ENCODE data around the gene SPHK2.
A peak's percentile ranks its signal among the peaks of the same experiment; 100 is the strongest.

The SPHK2 gene

DNA sequence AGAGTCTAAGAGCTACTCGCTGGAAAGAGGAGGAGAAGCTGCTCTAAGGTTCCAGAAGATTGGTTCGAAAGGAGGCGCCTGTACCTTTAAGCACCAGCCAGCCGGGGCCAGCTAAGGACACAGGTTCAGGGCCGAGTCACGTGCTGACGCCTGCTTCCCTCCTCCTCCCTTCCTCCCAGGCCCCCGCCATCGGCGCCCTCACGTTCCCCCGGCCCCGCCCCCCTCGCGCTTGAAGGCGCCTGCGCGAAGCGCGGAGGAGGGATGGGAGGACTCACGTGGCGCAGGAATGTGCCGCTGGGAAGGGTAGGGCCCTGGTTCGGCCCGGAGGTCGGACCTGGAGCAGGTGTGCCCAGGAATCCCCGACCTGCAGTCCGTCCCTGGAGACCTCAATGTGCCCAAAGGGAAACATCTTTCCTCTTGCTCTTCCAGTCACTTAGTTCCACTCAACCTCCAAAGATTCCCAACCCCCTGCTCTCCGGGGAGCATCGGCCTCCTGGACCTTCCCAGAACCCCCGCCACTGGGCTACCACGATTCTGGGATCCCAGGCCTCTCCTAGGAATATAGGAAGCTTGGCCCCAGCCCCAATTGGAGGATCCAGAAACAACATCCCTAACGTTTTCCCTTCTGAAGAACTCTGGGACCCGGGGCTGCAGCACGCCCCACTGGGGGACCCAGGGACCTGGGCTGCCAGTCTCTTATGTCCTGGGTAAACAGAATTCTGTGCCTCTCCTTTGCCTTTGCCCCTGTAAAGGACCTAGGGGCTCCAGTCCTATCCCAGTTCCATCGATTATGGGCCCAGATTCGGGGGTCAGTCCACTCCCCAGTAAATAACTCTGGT lies 15.3 kb downstream of the SPHK2 start:
- peak overlapping the region; percentile 93 for H3K9ac ChIP-seq (ENCODE audit: low read depth, low read length)
- peak overlapping the region; percentile 85 for H3K4me2 ChIP-seq (ENCODE audit: insufficient read depth, low read length)
- peak overlapping the region; percentile 10 to 87; a peak in 3 of 4 replicates for H3K4me3 ChIP-seq (ENCODE audit: low read depth in 1 of 2, low read length in 2 of 2)
- TF ChIP-seq EZH2 (IDR thresholded peaks at IDR 0.05; ENCODE audit: borderline replicate concordance, low read depth, low read length, severe bottlenecking): no peak
- TF ChIP-seq, protein P1, sequence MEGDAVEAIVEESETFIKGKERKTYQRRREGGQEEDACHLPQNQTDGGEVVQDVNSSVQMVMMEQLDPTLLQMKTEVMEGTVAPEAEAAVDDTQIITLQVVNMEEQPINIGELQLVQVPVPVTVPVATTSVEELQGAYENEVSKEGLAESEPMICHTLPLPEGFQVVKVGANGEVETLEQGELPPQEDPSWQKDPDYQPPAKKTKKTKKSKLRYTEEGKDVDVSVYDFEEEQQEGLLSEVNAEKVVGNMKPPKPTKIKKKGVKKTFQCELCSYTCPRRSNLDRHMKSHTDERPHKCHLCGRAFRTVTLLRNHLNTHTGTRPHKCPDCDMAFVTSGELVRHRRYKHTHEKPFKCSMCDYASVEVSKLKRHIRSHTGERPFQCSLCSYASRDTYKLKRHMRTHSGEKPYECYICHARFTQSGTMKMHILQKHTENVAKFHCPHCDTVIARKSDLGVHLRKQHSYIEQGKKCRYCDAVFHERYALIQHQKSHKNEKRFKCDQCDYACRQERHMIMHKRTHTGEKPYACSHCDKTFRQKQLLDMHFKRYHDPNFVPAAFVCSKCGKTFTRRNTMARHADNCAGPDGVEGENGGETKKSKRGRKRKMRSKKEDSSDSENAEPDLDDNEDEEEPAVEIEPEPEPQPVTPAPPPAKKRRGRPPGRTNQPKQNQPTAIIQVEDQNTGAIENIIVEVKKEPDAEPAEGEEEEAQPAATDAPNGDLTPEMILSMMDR (IDR thresholded peaks at IDR 0.05; ENCODE audit: borderline replicate concordance, extremely low read depth, low read length, poor library complexity, severe bottlenecking): no peak
- H3K36me3 ChIP-seq (ENCODE audit: insufficient read depth, low read length): peaks cover 33% of the 10 kb centered on the region
- peaks cover 54% of the 10 kb centered on the region for H3K4me1 ChIP-seq (ENCODE audit: insufficient read depth, low read length)
- H3K79me2 ChIP-seq (ENCODE audit: insufficient read depth, low read length): peaks cover 18% of the 10 kb centered on the region
- ATAC-seq (ENCODE audit: insufficient read depth, low read depth) (peak; percentile 47), DNase-seq (peak; percentile 96)
- peaks cover 7% of the 10 kb centered on the region for H4K20me1 ChIP-seq (ENCODE audit: insufficient read depth, low read length)
- no peaks in the 10 kb centered on the region for H3K9me3 ChIP-seq (ENCODE audit: insufficient read depth, low read length, severe bottlenecking)
- H3K27ac ChIP-seq (ENCODE audit: low read length): peak overlapping the region; percentile 82
- no peaks in the 10 kb centered on the region for H3K27me3 ChIP-seq (ENCODE audit: insufficient read depth, low read length, poor library complexity)
- peak overlapping the region; percentile 59 for H2AFZ ChIP-seq (ENCODE audit: low read depth, low read length)

DNA sequence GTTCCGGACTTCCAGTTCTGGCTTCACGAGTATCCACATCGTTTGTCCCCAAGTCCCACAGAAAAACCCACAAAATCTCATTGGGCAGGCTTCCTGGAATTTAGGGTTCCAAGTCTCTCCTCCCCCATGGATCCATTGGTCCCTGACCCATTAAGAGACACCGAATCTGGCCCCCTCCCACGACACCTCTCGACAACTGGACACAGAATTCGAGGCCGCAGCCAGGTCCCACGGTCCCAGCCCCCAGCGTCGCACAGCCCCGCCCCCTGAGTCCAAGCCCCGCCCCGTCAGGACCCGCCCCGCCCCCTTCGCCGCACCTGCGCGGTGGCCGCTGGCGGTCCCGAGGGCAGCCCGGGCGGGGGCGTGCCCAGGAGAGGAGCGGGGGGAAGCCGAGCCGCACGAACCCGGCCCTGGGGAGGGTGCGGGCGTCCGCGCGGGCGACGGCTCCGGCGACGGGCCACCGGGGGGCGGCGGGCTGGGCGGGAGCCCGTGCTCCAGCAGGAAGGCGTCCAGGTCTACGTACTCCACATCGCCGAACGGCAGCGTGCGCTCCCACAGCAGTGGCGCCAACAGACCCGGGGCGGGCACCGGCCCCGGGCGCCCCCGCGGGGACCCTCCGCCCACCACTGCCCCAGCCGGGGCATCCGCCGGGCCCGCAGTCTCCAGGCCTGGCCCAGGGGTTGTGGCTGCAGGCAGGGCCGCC lies 16.1 kb downstream of the SPHK2 start:
- H2AFZ ChIP-seq (ENCODE audit: low read depth, low read length): peak overlapping the region; percentile 61
- H3K9ac ChIP-seq (ENCODE audit: low read depth, low read length): peak overlapping the region; percentile 93
- no peak for TF ChIP-seq EZH2 (IDR thresholded peaks at IDR 0.05; ENCODE audit: borderline replicate concordance, low read depth, low read length, severe bottlenecking)
- TF ChIP-seq, protein P1 (IDR thresholded peaks at IDR 0.05; ENCODE audit: borderline replicate concordance, extremely low read depth, low read length, poor library complexity, severe bottlenecking): no peak

DNA sequence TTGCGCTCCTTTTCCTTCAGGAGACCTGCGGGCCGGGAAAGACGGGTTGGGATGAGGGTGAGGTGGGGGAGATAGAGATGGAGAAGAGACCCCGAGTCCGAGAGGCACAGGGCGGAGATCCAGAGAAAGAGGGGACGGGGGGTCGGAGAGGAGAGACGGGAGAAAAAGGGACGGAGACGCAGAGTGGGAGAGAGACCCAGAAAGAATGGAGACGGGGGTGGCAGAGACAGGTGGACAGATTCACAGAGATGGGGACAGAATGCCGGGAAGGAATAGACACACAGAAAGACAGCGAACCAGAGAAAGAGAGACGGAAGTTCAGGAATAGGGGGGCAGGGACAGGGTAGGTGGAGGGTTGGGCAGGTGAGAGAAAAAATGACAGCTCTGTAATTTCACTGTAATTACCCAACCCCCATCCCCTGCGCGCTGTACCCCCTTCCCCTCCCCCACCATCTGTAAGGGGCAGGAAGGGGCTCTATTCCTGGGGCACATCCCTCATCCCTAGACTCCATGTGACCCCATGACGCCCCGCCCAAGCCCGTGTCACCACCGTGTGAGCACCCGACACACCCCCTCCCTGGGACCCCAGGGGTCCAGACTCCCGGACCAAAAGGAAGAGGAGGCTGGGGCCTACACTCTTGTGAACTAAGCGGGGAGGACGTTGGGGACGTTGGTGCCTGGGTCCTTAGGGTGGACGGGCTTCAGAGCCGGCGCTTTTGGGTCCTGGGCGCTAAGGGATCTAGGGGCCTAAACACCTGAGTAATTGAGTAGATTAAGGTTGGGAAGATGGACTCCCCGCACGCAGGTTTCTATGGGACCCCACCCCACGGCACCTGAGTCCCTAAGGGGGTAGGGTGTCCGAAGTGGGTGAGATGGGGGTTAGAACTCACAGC lies 16.9 kb downstream of the SPHK2 start:
- Histone ChIP-seq H3K36me3 (ENCODE audit: insufficient read depth, low read length) (peaks cover 17% of the 10 kb centered on the region), H3K4me1 (ENCODE audit: insufficient read depth, low read length) (peaks cover 54% of the 10 kb centered on the region), H3K27me3 (ENCODE audit: insufficient read depth, low read length, poor library complexity) (no peaks in the 10 kb centered on the region), H3K27ac (ENCODE audit: low read length) (peak overlapping the region; percentile 86), H3K9me3 (ENCODE audit: insufficient read depth, low read length, severe bottlenecking) (no peaks in the 10 kb centered on the region), H3K9ac (ENCODE audit: low read depth, low read length) (peak overlapping the region; percentile 93), H3K79me2 (ENCODE audit: insufficient read depth, low read length) (peaks cover 18% of the 10 kb centered on the region), H3K4me3 (ENCODE audit: low read depth in 1 of 2, low read length in 2 of 2) (peak overlapping the region; percentile 75 to 87), H2AFZ (ENCODE audit: low read depth, low read length) (peak overlapping the region; percentile 61), H4K20me1 (ENCODE audit: insufficient read depth, low read length) (peaks cover 7% of the 10 kb centered on the region; the same call in 1 of the 2 replicates), H3K4me2 (ENCODE audit: insufficient read depth, low read length) (peak overlapping the region; percentile 85)
- TF ChIP-seq, protein P1 (IDR thresholded peaks at IDR 0.05; ENCODE audit: borderline replicate concordance, extremely low read depth, low read length, poor library complexity, severe bottlenecking): no peak
- no peak for TF ChIP-seq EZH2 (IDR thresholded peaks at IDR 0.05; ENCODE audit: borderline replicate concordance, low read depth, low read length, severe bottlenecking)
- DNase-seq: peak; percentile 58
- ATAC-seq (ENCODE audit: insufficient read depth, low read depth): no peak

More for the DNA sequence above, 16.1 kb downstream of the SPHK2 start:
- H3K79me2 ChIP-seq (ENCODE audit: insufficient read depth, low read length): peaks cover 18% of the 10 kb centered on the region
- peak; percentile 14 for ATAC-seq (ENCODE audit: insufficient read depth, low read depth)
- peak; percentile 77 for DNase-seq
- H4K20me1 ChIP-seq (ENCODE audit: insufficient read depth, low read length): peaks cover 7% of the 10 kb centered on the region; the same call in 1 of the 2 replicates
- peak overlapping the region; percentile 86 for H3K27ac ChIP-seq (ENCODE audit: low read length)
- peaks cover 54% of the 10 kb centered on the region for H3K4me1 ChIP-seq (ENCODE audit: insufficient read depth, low read length)
- peak overlapping the region; percentile 85 for H3K4me2 ChIP-seq (ENCODE audit: insufficient read depth, low read length)
- H3K27me3 ChIP-seq (ENCODE audit: insufficient read depth, low read length, poor library complexity): no peaks in the 10 kb centered on the region
- peaks cover 25% of the 10 kb centered on the region for H3K36me3 ChIP-seq (ENCODE audit: insufficient read depth, low read length)
- peak overlapping the region; percentile 75 to 87 for H3K4me3 ChIP-seq (ENCODE audit: low read depth in 1 of 2, low read length in 2 of 2)
- no peaks in the 10 kb centered on the region for H3K9me3 ChIP-seq (ENCODE audit: insufficient read depth, low read length, severe bottlenecking)

Measured in DND-41 (cell line).